K562 (cell line): ENCODE measurements around the gene ZBTB44. TPM values are rescaled to one million over a fixed set of nuclear protein-coding genes. Genes with fewer than 3 reads are reported as not detected.

Source experiments
- ATAC-seq: fragments of 200-7000 bp; cut with Tn5 transposase; 3 replicates; pipeline ENCODE4 v1.9.1; 2020; ENCODE audit warnings: moderate library complexity
- BruUV-seq: library from RNA; stranded (reverse); fragments of 400-500 nt; replicated peaks from 2 replicates; lab custom pipeline; 2021; lab: Mats Ljungman, UMichigan
- CTCF ChIA-PET: fragments of 300-600 bp; formaldehyde crosslinking; extraction: SDS; loops from one replicate; lab custom pipeline; 2021; ENCODE audit warnings: low intra/inter-chr PET ratio; lab: Yijun Ruan, JAX
- POLR2A ChIA-PET: fragments of 300-600, 350-650 bp; sonication (Branson Sonifier 250); formaldehyde crosslinking; extraction: SDS; loops from one replicate; lab custom pipeline; 2021; ENCODE audit warnings: antibody characterized with exemption, inconsistent platforms; lab: Yijun Ruan, JAX
- DNase-seq, 4 experiments: peaks; one replicate each; pipeline versions ENCODE4 v3.0.0 to v3.0.0-alpha.2; 2011 to 2018; ENCODE audit warnings: low spot score in 3 of 4, mixed read lengths in 3 of 4; ENCODE audit errors: extremely low read depth in 1 of 4
- FAIRE-seq: peaks from 2 replicates; lab custom pipeline; 2011; peaks lifted over from hg19 to GRCh38; lab: Jason Lieb, UNC
- H2AFZ ChIP-seq: 2 replicates; pipeline ENCODE4 v1.6.0; 2011; ENCODE audit warnings: low read depth, low read length, control low read depth, inconsistent platforms
- H3K27ac ChIP-seq: fragments of 200-600 bp; 3 replicates; pipeline ENCODE4 v1.8.0; 2011; ENCODE audit warnings: low read depth, mild to moderate bottlenecking, control low read depth, inconsistent platforms, low read length, moderate library complexity, mixed read lengths; ENCODE audit errors: extremely low read depth
- H3K27me3 ChIP-seq, 2 experiments: fragments of 300-600 bp in 1 of 2; 2 replicates in 1 of 2; 3 replicates in 1 of 2; pipeline versions ENCODE4 v1.6.0 to v1.8.0; 2011; ENCODE audit warnings: inconsistent platforms in 2 of 2, low read length in 2 of 2, mild to moderate bottlenecking in 1 of 2, mixed read lengths in 1 of 2, moderate library complexity in 1 of 2; ENCODE audit not compliant: control insufficient read depth in 2 of 2, insufficient read depth in 2 of 2
- H3K36me3 ChIP-seq: fragments of 300-600 bp; 3 replicates; pipeline ENCODE4 v1.8.0; 2011; ENCODE audit warnings: mild to moderate bottlenecking, low read length, inconsistent platforms; ENCODE audit not compliant: control insufficient read depth, insufficient read depth
- H3K4me1 ChIP-seq, 2 experiments: fragments of 200-600 bp in 1 of 2; replicated peaks in 1 of 2; 2 replicates in 1 of 2; 3 replicates in 1 of 2; pipeline versions ENCODE4 v1.5.1 to v1.8.0; 2011; ENCODE audit warnings: inconsistent platforms in 2 of 2, low read length in 2 of 2, mild to moderate bottlenecking in 1 of 2, mixed read lengths in 1 of 2, moderate library complexity in 1 of 2; ENCODE audit not compliant: control insufficient read depth in 2 of 2, insufficient read depth in 2 of 2
- H3K4me2 ChIP-seq: 2 replicates; pipeline ENCODE4 v1.6.1; 2011; ENCODE audit warnings: low read length, control low read depth, inconsistent platforms, mixed read lengths; ENCODE audit not compliant: insufficient read depth
- H3K4me3 ChIP-seq: fragments of 200-600 bp; sonication (generic), shearing (Covaris generic); 2 replicates; pipeline ENCODE4 v1.5.1; 2016; ENCODE audit warnings: control low read depth, inconsistent platforms
- H3K79me2 ChIP-seq: fragments of 200-600 bp; 3 replicates; pipeline ENCODE4 v1.8.0; 2011; ENCODE audit warnings: low read length, inconsistent platforms; ENCODE audit not compliant: control insufficient read depth, insufficient read depth
- H3K9ac ChIP-seq, 2 experiments: 2 replicates each; pipeline versions ENCODE4 v1.6.0 to v1.6.1; 2011; ENCODE audit warnings: low read depth in 2 of 2, low read length in 2 of 2, control low read depth in 1 of 2, inconsistent platforms in 1 of 2, mild to moderate bottlenecking in 1 of 2, mixed read lengths in 1 of 2; ENCODE audit not compliant: insufficient read depth in 1 of 2
- H3K9me1 ChIP-seq: one replicate; pipeline ENCODE4 v1.6.0; 2011; ENCODE audit warnings: inconsistent platforms, mild to moderate bottlenecking, low read length, moderate library complexity; ENCODE audit not compliant: control insufficient read depth, insufficient read depth
- H3K9me3 ChIP-seq: replicated peaks from 2 replicates; pipeline ENCODE4 v1.5.1; 2011; ENCODE audit warnings: low read depth, low read length, inconsistent platforms; ENCODE audit not compliant: control insufficient read depth, insufficient read depth
- H4K20me1 ChIP-seq: replicated peaks from 2 replicates; pipeline ENCODE4 v1.6.1; 2011; ENCODE audit warnings: low read length, inconsistent platforms, mixed read lengths; ENCODE audit not compliant: control insufficient read depth, insufficient read depth
- CTCF ChIP-seq, 3 experiments: IDR thresholded peaks in 2 of 3; conservative IDR thresholded peaks in 1 of 3; 2 replicates each; pipeline ENCODE4 v1.5.1; 2011 to 2012; ENCODE audit warnings: low read length in 3 of 3, mild to moderate bottlenecking in 3 of 3, control low read depth in 2 of 3, improper control_type of control experiment in 1 of 3, inconsistent platforms in 1 of 3, low read depth in 1 of 3, mixed read lengths in 1 of 3, moderate library complexity in 1 of 3; ENCODE audit not compliant: insufficient read depth in 2 of 3
- RAD21 ChIP-seq, 2 experiments: fragments of 250-450 bp in 1 of 2; fragments of 450-650 bp in 1 of 2; sonication (Bioruptor Pico) in 1 of 2; formaldehyde crosslinking in 1 of 2; IDR thresholded peaks in 1 of 2; conservative IDR thresholded peaks in 1 of 2; 2 replicates each; pipeline versions ENCODE4 v1.4.0 to v1.8.0; 2020 to 2022; ENCODE audit warnings: mild to moderate bottlenecking in 2 of 2, moderate library complexity in 1 of 2
- RBM17 ChIP-seq: fragments of 200-400 bp; formaldehyde crosslinking; IDR thresholded peaks from 2 replicates; pipeline ENCODE4 v1.6.1; 2017; ENCODE audit warnings: low read depth, mild to moderate bottlenecking, low read length, borderline replicate concordance
- WGBS: fragments of 100-300 bp; shearing (Covaris generic); methylation state at CpG from one replicate; pipeline ENCODE4 v1.1.6; 2016; ENCODE audit warnings: low coverage, mixed read lengths; ENCODE audit not compliant: insufficient coverage; ENCODE audit errors: missing lambda C conversion rate; 5-methylcytosine and 5-hydroxymethylcytosine counted together
- in situ Hi-C: fragments of 300-500 bp; cut with MboI; formaldehyde crosslinking; loops from 4 replicates; pipeline ENCODE4 v1.15.0; 2018; ENCODE audit warnings: inconsistent platforms, mixed read lengths
- intact Hi-C: fragments of 100-400 bp; cut with micrococcal nuclease; formaldehyde crosslinking; loops from 2 replicates; pipeline ENCODE4 v1.14.2; 2022
- polyA plus RNA-seq, 8 experiments: library from polyadenylated mRNA; depleted of rRNA in 4 of 8; stranded (reverse) in 5 of 8; unstranded in 3 of 8; fragments of >200 nt; fragmentation: Nextera tagmentation in 2 of 8; fragmentation: Illumina TruSeq in 1 of 8; extraction: Ambion mirVana in 2 of 8; extraction: Trizol in 1 of 8; gene quantifications; 2 replicates each; pipeline versions ENCODE4 v1.2.1 to v1.2.3, GENCODE V29; 2011 to 2014; ENCODE audit warnings: inconsistent platforms in 1 of 8, missing spikeins in 1 of 8
- total RNA-seq, 7 experiments: library from RNA; depleted of rRNA in 6 of 7; stranded (reverse); fragments of >200 nt in 6 of 7; fragmentation: Illumina TruSeq in 2 of 7; extraction: Trizol in 2 of 7; gene quantifications; 2 replicates each; pipeline versions ENCODE4 v1.2.1 to v1.2.3, GENCODE V29; 2011 to 2021; ENCODE audit warnings: low replicate concordance in 1 of 7

The ZBTB44 gene
- total and polyA plus RNA-seq, 9 of the 15 experiments (the other 6 are each of a cell fraction or from before 2014, with no cell fraction given), result 4.7 to 27.1 (median 17.3) TPM

DNA sequence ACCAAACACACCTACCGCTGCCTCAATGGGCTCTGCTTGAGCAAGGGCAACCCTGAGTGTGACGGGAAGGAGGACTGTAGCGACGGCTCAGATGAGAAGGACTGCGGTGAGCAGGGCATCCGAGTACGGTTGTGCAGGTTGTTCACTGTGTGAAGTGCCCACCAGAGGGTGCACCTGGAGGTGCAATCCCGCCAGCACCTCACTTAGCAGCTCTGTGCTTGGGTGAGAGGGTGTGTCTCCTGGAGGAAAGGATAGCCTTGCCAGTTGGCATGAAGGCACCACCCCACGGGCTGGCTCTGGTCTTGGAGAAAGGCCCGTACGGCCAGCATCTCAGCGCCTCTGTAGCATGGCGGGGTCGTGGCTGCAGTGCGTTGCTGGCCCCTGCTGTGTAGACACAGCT lies 115.8 kb downstream of the ZBTB44 start:
- in situ Hi-C loops, result no loop called here
- intact Hi-C loops, result loop anchor here (5.0 kb wide), 1 partner anchor 277 kb away; no protein-coding TSS in a partner anchor
- DNase-seq (peak in 2 of 4 experiments; percentile 48 to 50), ATAC-seq (peak; percentile 66), FAIRE-seq (no peak)
- H3K4me2 ChIP-seq, result no peak overlapping the region
- peak overlapping the region in 1 of 2 experiments; percentile 26; a peak in 1 of 4 replicates for H3K9ac ChIP-seq
- no peak overlapping the region for H3K4me3 ChIP-seq
- no peak overlapping the region for H3K27ac ChIP-seq
- H2AFZ ChIP-seq, result no peak overlapping the region
- no peaks in the 10 kb centered on the region for H3K79me2 ChIP-seq
- H3K9me1 ChIP-seq, result no peaks in the 10 kb centered on the region
- H3K36me3 ChIP-seq, result no peaks in the 10 kb centered on the region
- peaks cover 28% of the 10 kb centered on the region for H4K20me1 ChIP-seq
- ChIA-PET CTCF (no interaction called here), POLR2A (interaction anchor here (0.6 kb wide), 1 partner anchor 30 kb away, joined by 3 read pairs; no protein-coding TSS in a partner anchor)
- peaks cover 56 to 89% of the 10 kb centered on the region in 2 experiments for H3K27me3 ChIP-seq
- WGBS, result 3% methylated on average over 15 of the region's 15 CpGs
- H3K9me3 ChIP-seq, result no peaks in the 10 kb centered on the region
- H3K4me1 ChIP-seq, result peaks cover 0 to 15% of the 10 kb centered on the region in 2 experiments; a peak in 2 of 5 replicates
- TF ChIP-seq CTCF (IDR thresholded peaks at IDR 0.05 in 2 of 3, conservative IDR thresholded peaks at IDR 0.05 in 1 of 3; ENCODE audit: insufficient read depth in 2 of 3, low read depth in 1 of 3, low read length in 3 of 3) (peak in 1 of 3 experiments; percentile 36; a peak in 2 of 6 replicates), RBM17 (no peak), RAD21 (CRISPR knock-in tag; conservative IDR thresholded peaks at IDR 0.05 in 1 of 2, IDR thresholded peaks at IDR 0.05 in 1 of 2) (0 out of 4 replicates have a peak, but pooled peaks of 1 of the 2 experiments have one; percentile 11)
- no TSS peak for BruUV-seq
